DMS114 treated with DMSO at 0.1 percent for 48 hours (cell line): ENCODE results near the gene DKK2.
"Not testable (repeated sequence)": the region's sequence is repeated elsewhere in the genome, so short reads cannot be mapped to it uniquely, and the experiment has no call there.

ENCODE experiments used
- DNase-seq: peaks from one replicate; lab custom pipeline; 2025; ENCODE audit not compliant: unreplicated experiment; lab: John Stamatoyannopoulos, UW

DKK2 gene

GRCh38 chr4:106914223-106914622 lies 121.9 kb downstream of the DKK2 start:
- DNase-seq: no peak

GRCh38 chr4:106909486-106910188 lies 126.5 kb downstream of the DKK2 start:
- no peak for DNase-seq

GRCh38 chr4:106908049-106908448 lies 128.1 kb downstream of the DKK2 start:
- not testable (repeated sequence) for DNase-seq

- no peak for DNase-seq
These were observed 128.9 kb downstream of the DKK2 start for GRCh38 chr4:106907216-106907615.

GRCh38 chr4:106906728-106907127 lies 129.4 kb downstream of the DKK2 start:
- no peak for DNase-seq

- peak; percentile 15 for DNase-seq
These were observed 137.4 kb downstream of the DKK2 start for GRCh38 chr4:106898621-106899230.

- no peak for DNase-seq
These were observed 142.2 kb downstream of the DKK2 start for GRCh38 chr4:106893903-106894302.

GRCh38 chr4:106893395-106893881 lies 142.7 kb downstream of the DKK2 start:
- DNase-seq: no peak

- no peak for DNase-seq
These were observed 143.3 kb downstream of the DKK2 start for GRCh38 chr4:106892786-106893185.

- no peak for DNase-seq
These were observed 160.8 kb downstream of the DKK2 start for GRCh38 chr4:106875340-106875739.
